Measurements from ENCODE around the gene CPSF6. TPM values are rescaled to one million over a fixed set of nuclear protein-coding genes. Genes with fewer than 3 reads are reported as not detected.

CPSF6 gene
- polyA plus RNA-seq, 6 donors from 2014 or later: 51.3 to 74.9 (median 61.1) TPM

DNA sequence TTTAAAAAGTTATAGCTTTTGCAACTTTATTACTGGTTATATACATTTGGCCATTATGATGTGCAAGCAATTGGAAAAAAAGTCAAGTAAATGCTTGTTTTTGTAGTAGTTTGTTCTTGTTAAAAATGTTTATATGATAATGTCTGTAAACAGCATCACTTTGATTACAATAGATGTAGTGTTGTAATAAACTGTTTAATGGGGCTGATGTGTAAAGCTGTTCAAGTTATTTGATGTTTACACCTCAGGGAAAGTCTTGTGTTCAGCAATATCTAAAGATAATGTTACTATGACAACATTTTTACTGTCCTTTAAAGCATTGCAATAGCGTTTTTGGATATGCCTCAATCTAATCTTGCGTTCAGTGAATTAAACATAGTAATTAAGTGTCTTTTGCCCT lies 30.4 kb downstream of the CPSF6 start:
- ATAC-seq (ENCODE audit: low read depth in 2 of 2) (no peak), DNase-seq (no peak)
- Mint-ChIP-seq H3K9me3 (no peaks in the 10 kb centered on the region), H3K27me3 (no peaks in the 10 kb centered on the region), H3K4me1 (no peaks in the 10 kb centered on the region), H3K36me3 (peaks cover 4 to 7% of the 10 kb centered on the region in 2 donors), H3K4me3 (no peak overlapping the region), H3K27ac (no peak overlapping the region)

DNA sequence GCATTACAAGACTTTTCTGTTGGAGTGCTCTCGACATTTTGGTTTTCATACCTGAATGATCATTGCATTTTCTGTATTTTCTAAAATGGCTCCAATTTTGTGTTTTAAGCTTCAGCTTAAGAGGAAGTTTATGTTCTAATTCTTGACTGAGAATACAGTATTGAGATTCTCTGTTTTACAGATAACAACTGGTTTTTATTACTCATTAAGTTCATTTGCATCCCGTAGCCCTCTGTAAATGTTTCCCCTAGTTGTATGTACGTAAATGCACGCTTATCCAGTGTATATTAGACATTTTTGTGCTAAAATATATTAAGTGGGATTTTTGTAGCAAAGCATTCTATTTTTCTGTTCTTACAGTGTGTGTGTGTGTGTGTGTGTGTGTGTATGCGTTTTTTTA lies 33.1 kb downstream of the CPSF6 start:
- Mint-ChIP-seq H3K36me3 (peaks cover 0 to 7% of the 10 kb centered on the region in 2 donors), H3K27me3 (no peaks in the 10 kb centered on the region), H3K9me3 (no peaks in the 10 kb centered on the region), H3K27ac (no peak overlapping the region), H3K4me3 (no peak overlapping the region), H3K4me1 (peaks cover 5 to 8% (median 6%) of the 10 kb centered on the region in 3 donors)
- no peak for DNase-seq
- ATAC-seq (ENCODE audit: low read depth in 2 of 2): no peak

DNA sequence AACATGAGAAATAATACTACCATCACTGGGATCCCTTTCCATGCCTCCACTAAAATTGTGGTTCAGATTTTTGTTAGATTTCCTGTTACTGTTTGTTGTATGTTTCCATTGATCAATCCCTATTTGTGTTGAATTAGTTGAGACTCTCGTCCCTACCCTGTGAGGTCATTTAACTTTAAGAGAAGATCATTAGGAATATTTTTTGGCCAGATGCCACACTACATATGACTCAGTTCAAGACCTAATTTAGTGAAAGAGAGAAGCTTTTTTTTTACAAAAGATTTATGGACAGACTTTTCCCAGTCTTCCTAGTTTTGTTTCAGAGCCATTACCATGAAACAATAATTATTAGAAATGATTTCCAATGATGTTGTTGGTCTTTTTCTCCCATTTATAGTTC lies 35.5 kb downstream of the CPSF6 start:
- Mint-ChIP-seq H3K4me1 (peaks cover 6 to 10% (median 9%) of the 10 kb centered on the region in 3 donors), H3K36me3 (peaks cover 0 to 7% of the 10 kb centered on the region in 2 donors), H3K4me3 (no peak overlapping the region), H3K9me3 (no peaks in the 10 kb centered on the region), H3K27me3 (no peaks in the 10 kb centered on the region), H3K27ac (no peak overlapping the region)
- ATAC-seq (ENCODE audit: low read depth in 2 of 2) (no peak), DNase-seq (no peak)

DNA sequence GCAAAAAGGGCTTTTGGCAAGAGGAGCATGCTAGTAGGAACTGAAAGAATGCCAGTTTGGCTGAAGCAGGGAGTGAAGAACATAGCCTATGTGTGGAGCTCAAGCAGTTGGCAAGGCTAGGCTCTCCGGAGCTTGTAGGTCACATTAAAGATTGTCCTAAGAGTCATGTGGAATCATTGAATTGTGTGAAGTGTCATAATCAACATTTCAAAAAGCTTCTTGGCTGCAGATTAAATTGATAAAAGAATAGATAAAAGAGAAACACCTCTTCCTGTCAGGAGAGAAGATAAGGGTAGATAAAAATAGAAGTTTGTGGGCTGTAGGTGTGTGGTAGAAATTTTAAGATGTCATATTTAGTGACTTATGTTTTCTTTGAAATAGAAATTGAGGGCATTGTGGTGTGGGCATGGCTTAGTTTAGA lies 36.1 kb downstream of the CPSF6 start:
- ATAC-seq (ENCODE audit: low read depth in 2 of 2): no peak
- Mint-ChIP-seq H3K27ac (peak overlapping the region in 3 of 6 donors; percentile 0 to 14 (median 2)), H3K4me3 (no peak overlapping the region), H3K36me3 (peaks cover 0 to 7% of the 10 kb centered on the region in 2 donors), H3K4me1 (peaks cover 6 to 10% (median 9%) of the 10 kb centered on the region in 3 donors), H3K27me3 (no peaks in the 10 kb centered on the region), H3K9me3 (no peaks in the 10 kb centered on the region)
- DNase-seq: no peak

DNA sequence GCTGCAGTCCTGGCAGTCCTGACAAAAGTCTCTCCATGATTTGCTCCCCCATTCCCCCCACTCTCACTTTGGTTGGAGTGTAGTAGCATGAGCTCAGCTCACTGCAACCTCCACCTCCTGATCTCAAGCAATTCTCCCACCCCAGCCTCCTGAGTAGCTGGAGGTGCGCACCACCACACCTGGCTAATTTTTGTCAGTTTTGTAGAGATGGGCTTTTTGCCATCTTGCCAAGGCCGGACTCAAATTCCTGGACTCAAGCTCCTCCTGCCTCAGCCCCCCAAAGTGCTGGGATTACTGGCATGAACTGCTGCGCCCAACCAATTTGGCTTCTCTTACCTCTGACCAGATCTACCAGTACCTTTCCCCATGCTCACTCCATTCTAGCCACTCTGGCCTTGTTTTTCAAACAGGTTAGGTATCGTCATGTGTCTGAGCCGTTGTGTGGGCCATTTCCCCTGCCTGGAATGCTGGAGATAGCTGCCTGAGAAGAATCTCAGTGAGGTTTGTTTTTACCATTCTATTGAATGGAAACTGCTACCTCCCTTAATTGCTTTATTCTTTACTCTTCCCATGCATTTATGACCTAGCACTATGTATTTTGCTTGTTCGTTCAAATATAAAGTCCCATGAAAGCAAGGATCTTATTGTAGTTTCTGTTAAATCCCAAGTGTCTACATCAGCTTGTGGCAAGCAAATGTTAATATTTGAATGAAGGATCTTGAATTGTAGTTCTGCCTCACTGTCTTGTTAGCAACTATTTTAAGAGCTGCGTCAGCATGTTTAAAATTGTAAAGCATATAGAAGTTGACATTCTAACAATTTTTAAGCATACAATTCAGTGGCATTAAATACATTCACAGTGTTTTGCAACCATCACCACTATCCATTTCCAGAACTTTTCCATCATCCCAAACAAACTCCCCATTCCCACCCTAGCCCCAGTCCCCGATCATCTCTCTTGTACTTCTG lies 39.7 kb downstream of the CPSF6 start:
- H3K4me1 Mint-ChIP-seq: peaks cover 13 to 14% (median 14%) of the 10 kb centered on the region in 3 donors

DNA sequence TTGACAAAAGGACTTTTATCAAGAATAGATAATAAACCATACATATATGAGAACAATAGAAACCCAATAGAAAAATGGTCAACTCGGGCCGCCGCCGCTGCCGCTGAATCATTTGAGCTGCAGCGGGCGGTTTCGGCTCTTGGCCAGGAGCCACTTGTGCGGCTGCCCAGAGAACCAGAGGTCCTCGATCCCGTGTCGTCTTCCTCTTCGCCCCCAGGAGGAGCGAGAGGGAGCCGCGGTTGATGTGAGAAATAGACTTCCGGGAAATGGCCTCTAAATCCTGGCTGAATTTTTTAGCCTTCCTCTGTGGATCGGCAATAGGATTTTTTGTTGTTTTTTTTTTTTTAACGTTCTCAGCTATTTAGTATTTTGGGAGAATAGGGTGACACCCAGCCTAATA lies 44.8 kb downstream of the CPSF6 start:
- ATAC-seq (ENCODE audit: low read depth in 2 of 2) (peak; percentile 40 to 59), DNase-seq (peak; percentile 4)
- Mint-ChIP-seq H3K27ac (peak overlapping the region in 1 of 6 donors; percentile 3), H3K36me3 (no peaks in the 10 kb centered on the region), H3K9me3 (peaks cover 0 to 2% (median 0%) of the 10 kb centered on the region in 7 donors), H3K27me3 (peaks cover 17 to 29% (median 27%) of the 10 kb centered on the region in 3 donors), H3K4me3 (peak overlapping the region; percentile 4 to 86 (median 67)), H3K4me1 (peaks cover 13 to 18% (median 14%) of the 10 kb centered on the region in 3 donors)

More for the DNA sequence above, 39.7 kb downstream of the CPSF6 start:
- H3K27ac Mint-ChIP-seq: peak overlapping the region in 3 of 6 donors; percentile 38 to 50 (median 45)
- no peaks in the 10 kb centered on the region for H3K36me3 Mint-ChIP-seq
- H3K4me3 Mint-ChIP-seq: no peak overlapping the region
- H3K27me3 Mint-ChIP-seq: no peaks in the 10 kb centered on the region
- no peaks in the 10 kb centered on the region for H3K9me3 Mint-ChIP-seq
- no peak for ATAC-seq (ENCODE audit: low read depth in 2 of 2)
- no peak for DNase-seq

DNA sequence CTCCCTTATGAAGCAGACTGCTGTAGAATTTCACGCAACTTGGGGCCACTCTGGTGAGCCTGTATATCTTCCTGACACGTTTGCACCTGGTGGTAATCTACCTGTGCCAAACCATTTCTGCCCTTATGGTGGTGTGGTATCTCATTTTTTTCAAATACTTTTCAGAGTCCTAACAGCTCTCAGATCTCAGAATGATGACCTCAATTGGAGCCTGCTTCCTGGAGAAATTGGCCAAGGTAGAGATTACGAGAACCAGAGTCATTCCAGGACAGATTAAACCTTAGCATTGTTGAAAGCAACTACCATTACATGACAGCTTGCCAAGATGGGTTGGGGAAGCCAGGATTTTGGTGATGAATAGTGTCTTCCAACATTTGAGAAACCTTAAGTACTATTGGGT lies 48.2 kb downstream of the CPSF6 start:
- peaks cover 0 to 3% of the 10 kb centered on the region in 2 donors for H3K36me3 Mint-ChIP-seq
- peaks cover 0 to 2% (median 0%) of the 10 kb centered on the region in 7 donors for H3K9me3 Mint-ChIP-seq
- ATAC-seq (ENCODE audit: low read depth in 2 of 2) (no peak), DNase-seq (no peak)
- peaks cover 12 to 24% (median 17%) of the 10 kb centered on the region in 3 donors for H3K4me1 Mint-ChIP-seq
- peaks cover 39 to 57% (median 49%) of the 10 kb centered on the region in 3 donors for H3K27me3 Mint-ChIP-seq
- H3K4me3 Mint-ChIP-seq: no peak overlapping the region
- no peak overlapping the region for H3K27ac Mint-ChIP-seq

DNA sequence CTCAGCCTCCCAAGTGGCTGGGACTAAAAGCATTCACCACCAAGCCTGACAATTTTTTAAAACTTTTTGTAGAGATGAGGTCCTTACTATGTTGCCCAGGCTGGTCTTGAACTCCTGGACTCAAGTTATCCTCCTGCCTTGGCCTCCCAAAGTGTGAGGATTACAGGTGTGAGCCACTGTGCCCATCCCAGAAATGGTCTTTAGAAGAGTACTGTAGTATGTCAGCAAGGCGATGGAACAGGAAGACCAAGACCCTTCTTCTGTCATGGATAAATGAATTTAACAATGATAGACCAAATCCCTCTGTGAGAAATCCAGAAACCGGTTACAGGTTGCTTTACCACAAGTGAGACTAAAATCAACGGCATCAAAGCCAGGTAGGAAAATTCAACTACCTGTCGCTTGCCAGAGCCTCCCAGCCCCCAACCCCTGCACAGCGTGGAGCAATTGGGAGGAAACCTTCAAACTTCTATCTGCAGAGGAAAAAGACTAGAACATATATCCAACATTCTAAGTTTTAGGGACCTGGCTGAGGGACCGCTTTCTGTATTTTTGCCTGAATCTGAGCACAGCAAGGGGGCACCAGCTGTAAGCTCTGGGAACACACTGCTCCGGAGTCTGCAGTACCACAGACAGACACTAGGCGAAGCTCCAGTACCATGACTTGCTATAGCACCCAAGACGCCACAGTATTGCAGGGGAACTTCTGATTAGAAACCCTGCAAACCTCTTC lies 51.3 kb downstream of the CPSF6 start:
- DNase-seq (peak; percentile 62), ATAC-seq (ENCODE audit: low read depth in 2 of 2) (peak; percentile 100)
- no peak overlapping the region for H3K27ac Mint-ChIP-seq
- H3K27me3 Mint-ChIP-seq: peaks cover 31 to 64% (median 63%) of the 10 kb centered on the region in 3 donors
- H3K4me1 Mint-ChIP-seq: peaks cover 0 to 6% (median 4%) of the 10 kb centered on the region in 3 donors
- no peak overlapping the region for H3K4me3 Mint-ChIP-seq
- peaks cover 0 to 3% of the 10 kb centered on the region in 2 donors for H3K36me3 Mint-ChIP-seq
- H3K9me3 Mint-ChIP-seq: no peaks in the 10 kb centered on the region

DNA sequence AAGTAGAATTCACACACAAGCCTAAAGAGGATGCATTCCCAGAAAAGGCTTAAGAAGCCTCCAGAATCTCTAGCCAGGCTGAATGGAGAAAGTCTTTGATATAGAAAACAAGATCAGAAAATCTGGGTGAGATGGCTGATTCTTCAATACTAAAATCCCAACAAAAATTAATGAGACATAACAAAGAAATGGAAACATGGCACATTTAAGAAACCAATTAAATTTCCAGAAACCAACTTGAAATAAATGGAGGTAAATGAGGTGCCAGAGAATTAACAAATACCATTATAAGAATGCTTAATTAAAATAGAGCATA lies 51.9 kb downstream of the CPSF6 start:
- H3K4me1 Mint-ChIP-seq: peaks cover 0 to 6% (median 4%) of the 10 kb centered on the region in 3 donors
- peaks cover 26 to 64% (median 63%) of the 10 kb centered on the region in 3 donors for H3K27me3 Mint-ChIP-seq
- no peak for DNase-seq
- no peak overlapping the region for H3K27ac Mint-ChIP-seq
- no peak overlapping the region for H3K4me3 Mint-ChIP-seq
- no peaks in the 10 kb centered on the region for H3K9me3 Mint-ChIP-seq
- H3K36me3 Mint-ChIP-seq: peaks cover 0 to 3% of the 10 kb centered on the region in 2 donors
- ATAC-seq (ENCODE audit: low read depth in 2 of 2): no peak

DNA sequence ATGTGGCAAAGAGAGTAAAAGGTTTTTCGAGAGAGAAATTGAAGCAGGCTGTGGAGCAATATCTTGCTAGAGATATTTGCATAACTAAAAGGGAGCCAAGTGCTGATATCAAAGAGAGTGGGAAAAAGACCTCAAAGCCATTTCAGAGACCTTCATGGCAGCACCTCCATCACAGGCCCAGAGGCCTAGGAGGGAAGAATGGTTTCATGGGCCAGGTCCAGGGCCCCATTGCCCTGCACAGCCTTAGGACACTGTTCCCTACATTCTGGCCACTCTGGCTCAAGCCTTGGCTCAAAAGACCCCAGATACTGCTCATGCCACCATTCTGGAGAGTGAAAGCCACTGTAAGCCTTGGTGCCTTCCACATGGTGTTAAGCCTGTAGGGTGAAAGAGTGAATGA lies 58.8 kb downstream of the CPSF6 start:
- ATAC-seq (ENCODE audit: low read depth in 2 of 2): no peak
- peaks cover 0 to 16% (median 9%) of the 10 kb centered on the region in 3 donors for H3K27me3 Mint-ChIP-seq
- H3K4me1 Mint-ChIP-seq: no peaks in the 10 kb centered on the region
- H3K4me3 Mint-ChIP-seq: no peak overlapping the region
- H3K27ac Mint-ChIP-seq: no peak overlapping the region
- H3K36me3 Mint-ChIP-seq: no peaks in the 10 kb centered on the region
- no peak for DNase-seq
- H3K9me3 Mint-ChIP-seq: peaks cover 0 to 6% (median 3%) of the 10 kb centered on the region in 7 donors

DNA sequence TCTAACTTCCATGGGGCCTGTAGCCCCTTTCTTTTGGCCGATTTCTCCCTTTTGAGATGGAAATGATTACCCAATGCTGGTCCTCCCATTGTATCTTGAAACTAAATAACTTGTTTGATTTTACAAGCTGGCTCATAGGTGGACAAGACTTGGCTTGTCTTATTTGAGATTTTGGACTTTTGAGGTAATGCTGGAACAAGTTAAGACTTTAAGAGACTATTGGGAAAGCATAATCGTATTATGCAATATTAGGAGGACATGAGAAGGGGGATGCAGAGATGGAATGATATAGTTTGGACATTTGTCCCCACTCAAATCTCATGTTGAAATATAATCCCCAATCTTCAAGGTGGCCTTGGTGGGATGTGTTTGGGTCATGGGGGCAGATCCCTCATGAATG lies 59.6 kb downstream of the CPSF6 start:
- no peaks in the 10 kb centered on the region for H3K4me1 Mint-ChIP-seq
- no peak overlapping the region for H3K27ac Mint-ChIP-seq
- H3K4me3 Mint-ChIP-seq: no peak overlapping the region
- no peaks in the 10 kb centered on the region for H3K36me3 Mint-ChIP-seq
- H3K9me3 Mint-ChIP-seq: peaks cover 0 to 11% (median 3%) of the 10 kb centered on the region in 7 donors
- DNase-seq: no peak
- peaks cover 0 to 8% (median under 1%) of the 10 kb centered on the region in 3 donors for H3K27me3 Mint-ChIP-seq
- no peak for ATAC-seq (ENCODE audit: low read depth in 2 of 2)

DNA sequence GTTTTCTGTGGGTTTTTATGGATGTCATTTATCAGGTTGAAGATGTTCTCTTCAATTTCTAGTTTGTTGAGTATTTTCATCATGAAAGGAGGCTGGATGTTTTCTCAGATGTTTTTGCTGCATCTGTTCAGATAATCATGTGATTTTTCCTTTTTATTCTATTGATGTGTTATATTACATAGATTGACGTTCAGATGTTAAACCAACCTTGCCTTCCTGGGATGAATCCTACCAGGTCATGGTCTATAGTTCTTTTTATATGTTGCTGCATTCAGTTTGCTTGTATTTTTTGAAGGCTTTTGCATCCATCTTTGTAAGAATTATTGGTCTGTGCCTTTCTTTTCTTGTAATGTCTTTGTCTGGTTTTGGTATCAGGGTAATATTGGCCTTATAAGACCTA lies 64.9 kb downstream of the CPSF6 start:
- no peak for DNase-seq
- H3K27ac Mint-ChIP-seq: no peak overlapping the region
- no peaks in the 10 kb centered on the region for H3K4me1 Mint-ChIP-seq
- peaks cover 5 to 30% (median 14%) of the 10 kb centered on the region in 7 donors for H3K9me3 Mint-ChIP-seq
- no peak for ATAC-seq (ENCODE audit: low read depth in 2 of 2)
- H3K36me3 Mint-ChIP-seq: peaks cover 12 to 14% of the 10 kb centered on the region in 2 donors
- H3K27me3 Mint-ChIP-seq: peaks cover 0 to 6% (median 0%) of the 10 kb centered on the region in 3 donors
- no peak overlapping the region for H3K4me3 Mint-ChIP-seq

DNA sequence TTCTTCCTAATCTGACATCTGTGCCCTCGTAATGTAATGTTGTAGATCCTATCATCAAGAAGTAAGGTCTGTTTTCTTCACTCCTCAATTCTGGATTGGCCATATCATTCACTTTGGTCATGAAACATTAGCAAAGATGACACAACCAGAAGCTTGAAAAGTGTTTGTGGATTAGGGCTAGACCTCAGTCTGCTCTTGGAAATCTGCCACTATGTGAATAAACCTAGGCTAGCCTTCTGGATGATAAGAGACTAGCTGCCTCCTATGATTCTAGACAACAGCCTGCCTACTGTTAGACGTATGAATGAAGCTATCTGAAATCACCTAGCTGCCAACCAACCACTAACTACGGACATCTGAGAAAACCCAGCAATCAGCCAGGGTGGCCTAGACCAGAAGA lies 70.1 kb downstream of the CPSF6 start:
- no peak for DNase-seq
- H3K4me3 Mint-ChIP-seq: no peak overlapping the region
- H3K27me3 Mint-ChIP-seq: peaks cover 0 to 6% (median 0%) of the 10 kb centered on the region in 3 donors
- peaks cover 9 to 10% of the 10 kb centered on the region in 2 donors for H3K36me3 Mint-ChIP-seq
- H3K4me1 Mint-ChIP-seq: no peaks in the 10 kb centered on the region
- H3K27ac Mint-ChIP-seq: no peak overlapping the region
- peaks cover 5 to 24% (median 11%) of the 10 kb centered on the region in 7 donors for H3K9me3 Mint-ChIP-seq
- ATAC-seq (ENCODE audit: low read depth in 2 of 2): no peak
